HL-60 (cell line): ENCODE results near the gene STEAP1B.

Experiments used
- CTCF ChIP-seq: IDR thresholded peaks from one replicate; pipeline ENCODE4 v1.5.1; 2011; ENCODE audit warnings: low read length, control low read depth, inconsistent platforms; ENCODE audit not compliant: insufficient read depth
- REST ChIP-seq: IDR thresholded peaks from 2 replicates; pipeline ENCODE4 v1.6.1; 2012; ENCODE audit warnings: low read depth; ENCODE audit not compliant: insufficient replicate concordance

- TF ChIP-seq REST (no peak), CTCF (no peak)
Observed at GRCh38 chr7:22470981-22471380, 29.0 kb downstream of the STEAP1B start.
